Fibroblast of upper back skin (primary cell): ENCODE measurements around the gene EFNA1.
A peak's percentile ranks its signal among the peaks of the same experiment; 100 is the strongest.
"Not testable (repeated sequence)": the region's sequence is repeated elsewhere in the genome, so short reads cannot be mapped to it uniquely, and the experiment has no call there.

Experiments
- DNase-seq: peaks from one replicate; pipeline ENCODE4 v3.0.0-alpha.2; 2013

EFNA1 gene

GRCh38 chr1:155092641-155093040 is 35.0 kb upstream of the EFNA1 start:
- DNase-seq, result no peak

- DNase-seq, result peak; percentile 36
Measured at GRCh38 chr1:155093911-155094621, 33.6 kb upstream of the EFNA1 start.

GRCh38 chr1:155094622-155094948 is 33.1 kb upstream of the EFNA1 start:
- no peak for DNase-seq

DNA sequence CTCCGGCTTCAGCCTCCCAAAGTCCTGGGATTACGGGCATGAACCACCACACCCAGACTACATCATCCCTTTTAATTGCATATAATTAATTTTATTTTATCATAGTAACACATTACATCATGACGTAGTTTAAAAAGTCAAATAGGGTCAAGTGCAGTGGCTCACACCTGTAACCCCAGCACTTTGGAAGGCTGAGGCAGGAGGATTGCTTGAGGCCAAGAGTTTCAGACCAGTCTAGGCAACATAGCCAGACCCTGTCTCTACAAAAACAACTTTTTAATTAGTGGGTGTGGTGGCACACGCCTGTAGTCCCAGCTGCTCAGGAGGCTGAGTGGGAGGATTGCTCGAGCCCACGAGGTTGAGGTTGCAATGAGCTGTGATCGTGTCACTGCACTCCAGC is 28.3 kb upstream of the EFNA1 start:
- DNase-seq, result no peak

DNA sequence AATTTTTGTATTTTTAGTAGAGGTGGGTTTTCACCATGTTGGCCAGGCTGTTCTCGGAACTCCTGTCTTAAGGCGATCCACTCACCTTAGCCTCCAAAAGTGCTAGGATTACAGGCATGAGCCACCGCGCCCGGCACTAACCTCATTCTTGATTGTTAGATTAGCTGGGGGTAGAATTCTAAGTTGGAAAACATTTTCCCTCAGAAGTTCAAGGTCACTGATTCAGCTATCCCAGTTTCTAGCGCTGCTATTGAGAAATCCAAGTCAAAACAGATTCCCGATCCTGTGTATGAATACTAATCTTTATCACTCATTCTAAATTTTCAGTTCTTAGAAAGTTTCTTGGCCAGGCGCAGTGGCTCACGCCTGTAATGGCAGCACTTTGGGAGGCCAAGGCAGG is 24.4 kb upstream of the EFNA1 start:
- no peak for DNase-seq

DNA sequence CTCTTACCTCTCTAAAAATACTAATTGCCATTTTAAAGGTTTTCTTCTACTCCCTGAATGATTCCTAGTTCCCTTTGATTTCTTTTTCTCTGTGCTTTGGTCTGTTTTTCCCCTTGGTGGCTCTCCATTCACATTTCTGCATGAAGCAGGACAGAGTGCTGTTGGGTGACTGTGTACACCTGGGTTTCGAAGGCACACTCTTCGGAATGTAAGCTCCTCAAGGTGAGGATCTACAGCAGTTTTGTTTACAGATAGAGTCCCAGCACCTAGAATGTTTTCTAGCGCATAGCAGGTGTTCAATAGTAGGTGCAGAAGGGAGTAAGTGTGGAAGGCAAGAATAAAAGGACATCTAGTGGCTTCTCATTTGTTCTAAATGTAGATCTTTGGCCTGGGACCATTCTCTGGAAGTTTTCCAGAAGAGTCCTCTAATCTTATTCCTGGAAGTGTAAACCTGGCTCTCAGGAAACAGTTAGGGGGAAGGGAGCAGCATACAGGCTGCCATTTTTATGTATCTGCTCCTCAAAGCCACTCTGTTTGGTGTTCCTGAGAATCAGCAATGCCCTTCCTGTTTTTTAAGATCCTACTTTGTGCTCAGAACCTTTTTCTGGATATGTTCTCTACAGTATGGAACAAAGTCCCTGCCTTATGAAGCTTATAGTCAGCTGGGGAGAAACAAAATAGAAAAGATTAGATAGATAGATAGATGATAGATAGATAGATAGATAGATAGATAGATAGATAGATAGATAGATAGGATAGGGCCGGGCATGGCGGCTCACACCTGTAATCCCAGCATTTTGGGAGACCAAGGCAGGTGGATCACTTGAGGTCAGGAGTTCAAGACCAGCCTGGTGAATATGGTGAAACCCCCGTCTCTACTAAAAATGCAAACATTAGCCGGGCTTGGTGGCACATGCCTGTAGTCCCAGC is 22.8 kb upstream of the EFNA1 start:
- DNase-seq, result no peak

- DNase-seq, result no peak
Measured at GRCh38 chr1:155105604-155106011, 22.1 kb upstream of the EFNA1 start.

DNA sequence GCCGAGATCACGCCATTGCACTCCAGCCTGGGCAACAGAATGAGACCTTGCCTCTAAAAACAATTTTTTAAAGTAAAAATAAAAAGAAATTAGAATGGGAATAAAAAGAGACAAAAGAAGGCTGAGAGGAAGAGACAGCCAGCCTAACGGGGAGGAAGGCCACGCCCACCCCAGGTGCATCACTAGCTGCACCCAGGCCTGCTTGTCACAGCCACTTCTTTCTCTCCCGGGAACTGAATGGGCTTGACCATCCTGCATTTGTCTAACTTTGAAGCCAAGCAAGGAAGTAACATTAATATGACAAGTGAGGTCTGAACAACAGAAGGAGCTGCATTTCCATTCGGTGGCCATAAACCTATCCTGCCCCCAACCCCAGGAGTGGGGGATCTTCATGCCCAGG is 20.8 kb upstream of the EFNA1 start:
- DNase-seq, result no peak

- DNase-seq, result no peak
Measured at GRCh38 chr1:155107309-155108264, 20.1 kb upstream of the EFNA1 start.

DNA sequence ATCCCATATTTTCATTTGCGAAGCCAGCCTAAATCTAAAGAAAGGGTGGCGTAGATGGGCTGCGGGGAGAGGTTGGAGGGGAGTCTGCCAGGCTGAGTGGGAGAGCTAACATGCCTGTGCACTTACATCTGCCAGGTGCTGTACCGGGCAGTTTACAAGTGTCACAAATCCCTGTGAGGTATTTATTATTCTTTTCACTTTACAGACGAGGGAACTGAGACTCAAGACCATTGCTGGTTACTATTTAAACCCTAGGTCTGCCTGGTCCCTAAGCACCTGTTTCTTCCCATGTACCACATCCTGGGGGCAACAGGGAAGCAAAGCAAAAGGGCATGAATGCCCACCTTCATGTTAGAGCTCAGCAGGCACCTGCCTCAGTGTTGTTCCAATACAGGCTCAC is 19.4 kb upstream of the EFNA1 start:
- no peak for DNase-seq

- no peak for DNase-seq
Measured at GRCh38 chr1:155110381-155110780, 17.3 kb upstream of the EFNA1 start.

GRCh38 chr1:155110826-155111225 is 16.9 kb upstream of the EFNA1 start:
- no peak for DNase-seq

GRCh38 chr1:155113450-155113980 is 14.2 kb upstream of the EFNA1 start:
- DNase-seq, result no peak

GRCh38 chr1:155116113-155116764 is 11.4 kb upstream of the EFNA1 start:
- no peak for DNase-seq

- DNase-seq, result no peak
Measured at GRCh38 chr1:155117610-155118009, 10.1 kb upstream of the EFNA1 start.

- DNase-seq, result not testable (repeated sequence)
Measured at GRCh38 chr1:155118090-155118489, 9.6 kb upstream of the EFNA1 start.

- DNase-seq, result no peak
Measured at GRCh38 chr1:155120253-155120652, 7.4 kb upstream of the EFNA1 start.

GRCh38 chr1:155121249-155121648 is 6.4 kb upstream of the EFNA1 start:
- DNase-seq, result no peak

DNA sequence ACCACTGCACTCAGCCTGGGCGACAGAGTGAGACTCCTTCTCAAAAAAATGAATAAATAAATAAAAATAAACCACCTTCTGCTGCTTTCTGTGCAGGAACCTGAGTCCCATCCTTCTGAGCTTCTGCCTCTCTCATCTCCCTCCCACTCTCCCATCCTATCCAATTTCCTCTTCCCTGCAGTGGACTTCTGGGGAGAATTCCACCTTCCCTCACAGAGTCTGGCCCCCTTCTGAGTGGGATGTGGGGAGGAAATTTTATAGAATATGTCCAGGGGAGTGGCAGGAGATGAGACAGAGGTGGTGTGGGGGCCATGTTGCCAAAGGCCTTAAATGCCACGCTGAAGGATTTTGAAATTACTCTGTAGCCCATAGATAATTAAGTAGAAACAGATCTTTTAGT is 5.4 kb upstream of the EFNA1 start:
- DNase-seq, result no peak

GRCh38 chr1:155123801-155124200 is 3.9 kb upstream of the EFNA1 start:
- DNase-seq, result no peak

- DNase-seq, result peak; percentile 24
Measured at GRCh38 chr1:155124503-155125463, 2.9 kb upstream of the EFNA1 start.
